Stimulated activated CD8-positive, alpha-beta memory T cell treated with anti-CD3 and anti-CD28 coated beads, Interleukin-2, amount 100 ng/mL, for 48 hours (primary cell): ENCODE measurements around the gene FABP1.

Experiments
- DNase-seq, 2 donors: peaks; one replicate each; pipeline ENCODE4 v3.0.0-alpha.2; 2020; ENCODE audit warnings: low read depth in 2 of 2

The FABP1 gene

DNA sequence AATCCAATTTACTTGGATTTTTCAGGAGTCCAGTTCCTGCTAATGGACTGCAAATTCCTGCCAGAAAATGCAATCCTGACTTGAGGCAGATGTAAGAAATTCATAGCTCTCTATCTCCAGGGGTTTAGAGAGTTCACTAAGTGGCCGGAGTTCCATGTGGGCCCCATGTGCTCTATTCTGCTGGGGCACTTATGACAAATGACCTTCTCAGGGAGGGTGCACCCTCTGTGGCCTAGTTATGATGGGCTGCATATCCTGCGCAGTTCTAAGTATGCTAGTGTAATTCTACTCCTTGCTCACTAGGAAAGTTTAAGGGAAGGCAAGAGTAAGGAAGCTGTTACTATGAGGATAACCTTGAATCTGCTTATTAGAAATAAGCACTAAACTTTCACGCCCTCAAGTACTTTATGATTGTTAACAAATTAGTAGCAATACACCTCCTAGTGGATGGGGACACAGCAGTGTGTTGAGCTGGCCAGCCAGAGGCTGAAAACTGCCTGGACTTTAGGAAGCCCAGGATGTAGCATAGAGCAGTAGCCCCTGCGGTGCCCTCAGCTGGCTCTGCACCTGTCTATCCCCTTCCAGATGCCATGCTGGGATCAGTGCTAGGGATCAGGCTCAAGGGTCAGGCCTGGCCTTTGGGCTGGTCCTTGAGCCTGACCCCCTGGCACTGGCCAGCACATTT is 45.8 kb downstream of the FABP1 start:
- no peak for DNase-seq

DNA sequence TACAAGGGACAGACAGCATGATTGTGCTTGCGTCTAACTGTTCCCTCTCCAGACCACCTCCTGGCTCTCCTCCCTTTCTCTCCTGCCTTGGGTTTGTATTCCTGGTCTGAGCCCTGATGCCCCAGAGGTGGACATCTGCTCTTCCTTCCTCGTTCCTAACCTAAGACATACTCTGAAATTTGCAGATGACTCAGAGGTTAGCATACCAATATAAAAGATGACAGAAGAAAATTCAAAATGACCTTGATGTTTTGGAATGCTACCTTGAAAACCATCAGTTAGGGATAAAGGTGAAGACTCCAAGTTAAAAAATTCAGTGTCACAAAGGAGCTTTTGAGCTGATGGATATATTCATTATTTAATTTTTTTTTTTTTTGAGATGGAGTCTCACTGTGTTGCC is 47.3 kb downstream of the FABP1 start:
- no peak for DNase-seq

DNA sequence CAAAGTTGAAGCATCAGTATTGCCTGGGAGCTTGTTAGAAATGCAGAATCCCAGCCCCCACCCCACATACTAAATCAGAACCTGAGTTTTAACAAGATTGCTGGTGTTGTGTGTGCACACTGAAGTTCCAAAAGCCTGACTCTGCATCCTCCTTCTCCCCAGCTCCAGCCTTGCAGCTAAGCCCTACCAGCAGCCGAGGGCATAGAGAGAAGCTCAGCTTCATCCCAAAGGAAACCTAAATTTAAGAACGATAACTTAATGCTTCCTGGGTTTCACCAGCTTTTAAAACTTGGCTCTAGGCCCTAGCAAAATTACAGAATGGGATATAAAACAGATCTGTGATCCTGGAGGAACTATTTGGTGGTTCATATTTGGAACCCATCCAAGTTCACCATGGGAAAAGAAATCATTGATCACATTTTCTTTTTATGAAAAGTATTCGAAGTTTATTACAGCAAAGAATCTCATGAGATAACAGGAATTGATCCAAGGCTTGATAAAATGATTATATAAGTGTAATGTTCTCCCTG is 49.2 kb downstream of the FABP1 start:
- no peak for DNase-seq

DNA sequence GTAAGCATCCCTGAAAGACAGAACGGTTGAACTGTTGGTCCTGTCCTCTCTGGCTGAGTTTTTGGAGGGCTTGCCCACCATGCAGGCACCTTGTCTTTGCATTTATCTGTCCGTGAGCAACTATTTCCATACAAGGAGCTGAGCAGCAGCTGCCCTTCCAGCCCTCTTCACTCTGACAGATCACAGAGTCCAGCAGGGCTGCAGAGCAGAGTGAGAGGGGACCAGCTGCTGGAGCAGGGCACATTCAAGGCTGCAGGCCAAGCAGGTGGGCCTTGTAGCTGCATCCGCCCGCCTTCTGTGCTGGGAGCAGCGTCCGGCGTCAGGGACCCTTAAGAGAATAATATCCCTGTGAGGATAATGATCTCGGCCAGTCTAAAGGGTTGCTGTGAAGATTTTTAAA is 50.8 kb downstream of the FABP1 start:
- no peak for DNase-seq

DNA sequence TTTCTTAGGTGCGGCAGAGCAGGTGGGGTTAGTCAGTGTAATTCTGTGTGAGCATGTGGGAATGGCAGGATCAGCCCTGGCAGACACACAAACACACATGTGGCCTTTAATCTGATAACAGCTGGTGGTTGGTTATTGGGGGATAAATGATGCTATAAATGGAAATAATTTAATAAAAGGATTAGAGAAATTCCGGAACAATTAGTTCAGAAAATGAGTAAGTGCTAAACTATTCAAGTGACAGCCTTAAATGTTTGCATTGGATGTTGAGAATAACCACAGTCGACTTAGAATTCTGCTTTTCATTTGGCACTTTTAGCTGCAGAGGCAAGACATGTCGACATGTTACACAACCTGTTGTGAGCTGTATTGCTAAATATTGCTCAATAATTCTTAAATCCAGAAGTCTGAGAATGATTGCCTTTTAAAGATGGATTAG is 53.0 kb downstream of the FABP1 start:
- no peak for DNase-seq

DNA sequence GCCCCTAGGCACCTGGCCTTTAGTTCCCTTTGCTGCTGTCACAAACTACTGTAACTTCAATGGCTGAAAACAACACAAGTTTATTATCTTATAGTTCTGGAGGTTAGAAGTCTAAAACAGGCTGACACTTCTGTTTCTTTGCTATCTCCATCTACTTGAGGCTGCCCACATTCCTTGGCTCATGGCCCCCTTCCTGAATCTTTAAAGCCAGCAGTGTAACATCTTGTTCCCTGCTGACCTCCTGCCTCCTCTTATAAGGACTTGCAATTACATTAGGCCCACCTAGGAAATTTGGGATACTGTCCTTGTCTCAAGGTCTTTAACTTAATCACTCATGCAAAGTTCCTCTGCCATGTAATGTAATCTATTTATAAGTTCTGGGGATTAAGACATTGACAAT is 53.7 kb downstream of the FABP1 start:
- no peak for DNase-seq
